Endothelial cell of hepatic sinusoid (primary cell): ENCODE results near the gene KCNAB2.

Source experiments
- in situ Hi-C: cut with HindIII; loops from 2 replicates; pipeline ENCODE4 v1.10.0; 2017; ENCODE audit warnings: low sequenced_read_pairs

The KCNAB2 gene

DNA sequence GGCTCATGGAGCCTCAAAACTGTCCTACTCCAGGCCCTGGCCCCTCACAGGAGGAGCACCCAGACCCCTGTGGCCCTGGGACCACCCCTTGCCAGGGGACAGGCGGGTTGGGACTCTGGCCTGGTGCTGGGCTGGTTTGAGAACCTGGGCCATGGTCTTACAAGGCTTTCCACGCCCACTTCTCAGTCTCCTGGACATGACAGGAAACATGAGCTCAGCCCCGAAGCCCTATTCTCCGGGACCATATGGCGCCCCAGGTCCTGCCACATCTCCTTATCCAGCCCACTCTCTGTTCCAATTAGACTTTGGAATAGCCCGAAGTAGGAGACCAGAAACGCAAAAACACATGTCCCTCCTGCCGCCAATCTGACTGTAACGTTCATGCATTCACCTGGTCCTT, 47.9 kb downstream of the KCNAB2 start:
- in situ Hi-C loops, result no loop called here

DNA sequence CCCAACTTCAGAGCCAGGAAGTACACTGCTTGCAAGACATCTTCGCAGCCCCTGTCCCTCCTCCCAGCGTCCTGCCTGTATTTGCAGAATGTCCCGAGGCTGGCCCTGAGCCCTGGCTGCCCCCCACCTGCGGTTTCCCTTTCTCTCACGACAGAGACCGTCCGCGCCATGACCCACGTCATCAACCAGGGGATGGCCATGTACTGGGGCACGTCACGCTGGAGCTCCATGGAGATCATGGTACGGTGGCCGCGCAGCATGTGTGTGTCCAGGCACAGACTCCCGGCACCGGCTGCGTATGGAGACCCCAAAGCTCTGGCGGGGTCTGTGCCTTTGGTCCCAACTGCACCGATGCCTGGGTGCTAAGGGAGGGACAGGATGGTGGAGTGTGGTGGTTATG, 48.6 kb downstream of the KCNAB2 start:
- in situ Hi-C loops, result no loop called here

DNA sequence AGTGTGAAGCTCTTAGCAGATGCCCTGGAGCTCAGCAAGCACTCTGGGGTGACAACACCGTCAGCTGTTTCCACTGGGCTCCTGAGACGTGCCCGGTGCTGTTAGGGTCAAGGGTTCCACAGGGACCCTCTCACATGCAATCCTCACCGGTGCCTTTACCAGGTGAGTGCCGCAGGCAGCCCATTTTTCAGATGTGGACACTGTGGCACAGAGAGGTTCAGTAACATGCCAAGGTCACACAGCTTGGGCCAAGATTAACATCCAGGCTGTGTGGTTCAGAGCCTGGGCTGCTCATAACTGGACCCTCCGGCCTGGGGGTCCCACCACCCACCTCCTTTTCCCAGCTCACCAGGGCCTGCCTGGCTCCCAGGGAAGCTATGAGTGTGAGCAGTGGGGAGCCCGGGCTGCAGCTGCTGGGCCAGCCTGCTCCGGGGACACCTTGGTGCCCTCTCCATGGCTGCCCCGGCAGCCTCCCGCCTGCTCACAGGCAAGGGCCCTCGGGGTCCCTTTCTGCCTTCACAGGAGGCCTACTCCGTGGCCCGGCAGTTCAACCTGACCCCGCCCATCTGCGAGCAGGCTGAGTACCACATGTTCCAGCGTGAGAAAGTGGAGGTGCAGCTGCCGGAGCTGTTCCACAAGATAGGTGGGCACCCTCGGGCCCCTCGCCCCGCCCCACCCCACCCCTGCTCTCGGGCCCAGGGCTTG, 49.3 kb downstream of the KCNAB2 start:
- in situ Hi-C loops, result no loop called here

DNA sequence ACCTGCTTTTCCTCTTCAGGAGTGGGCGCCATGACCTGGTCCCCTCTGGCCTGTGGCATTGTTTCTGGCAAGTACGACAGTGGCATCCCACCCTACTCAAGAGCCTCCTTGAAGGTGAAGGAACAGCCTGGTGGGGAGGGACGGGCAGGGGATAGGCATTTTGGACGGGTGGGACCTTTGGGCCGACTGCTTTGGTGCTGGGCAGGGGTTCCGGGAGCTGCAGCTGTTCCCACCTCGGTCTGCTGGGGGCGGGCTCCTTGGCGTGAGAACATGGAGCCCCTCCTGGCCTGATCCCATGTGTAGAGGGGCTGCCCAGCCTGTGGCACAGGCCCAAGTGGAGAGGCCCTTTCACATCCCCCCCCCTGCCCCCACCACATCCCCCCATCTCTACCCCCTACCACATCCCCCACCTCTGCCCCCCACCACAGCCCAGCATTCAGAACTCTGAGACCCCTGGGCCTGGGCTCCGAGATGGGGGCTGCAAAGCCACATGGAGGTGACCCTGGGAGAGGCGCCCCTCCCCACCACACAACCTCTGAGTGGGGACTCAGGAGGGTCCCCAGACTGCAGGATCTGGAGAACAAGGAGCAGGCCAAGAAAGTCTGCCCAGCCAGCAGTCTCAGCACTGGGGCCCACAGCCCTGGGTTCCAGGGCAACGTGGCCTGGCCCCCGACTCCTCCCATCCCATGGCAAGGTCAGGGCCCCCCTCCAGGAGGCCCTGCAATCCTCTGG, 50.0 kb downstream of the KCNAB2 start:
- in situ Hi-C loops, result no loop called here

DNA sequence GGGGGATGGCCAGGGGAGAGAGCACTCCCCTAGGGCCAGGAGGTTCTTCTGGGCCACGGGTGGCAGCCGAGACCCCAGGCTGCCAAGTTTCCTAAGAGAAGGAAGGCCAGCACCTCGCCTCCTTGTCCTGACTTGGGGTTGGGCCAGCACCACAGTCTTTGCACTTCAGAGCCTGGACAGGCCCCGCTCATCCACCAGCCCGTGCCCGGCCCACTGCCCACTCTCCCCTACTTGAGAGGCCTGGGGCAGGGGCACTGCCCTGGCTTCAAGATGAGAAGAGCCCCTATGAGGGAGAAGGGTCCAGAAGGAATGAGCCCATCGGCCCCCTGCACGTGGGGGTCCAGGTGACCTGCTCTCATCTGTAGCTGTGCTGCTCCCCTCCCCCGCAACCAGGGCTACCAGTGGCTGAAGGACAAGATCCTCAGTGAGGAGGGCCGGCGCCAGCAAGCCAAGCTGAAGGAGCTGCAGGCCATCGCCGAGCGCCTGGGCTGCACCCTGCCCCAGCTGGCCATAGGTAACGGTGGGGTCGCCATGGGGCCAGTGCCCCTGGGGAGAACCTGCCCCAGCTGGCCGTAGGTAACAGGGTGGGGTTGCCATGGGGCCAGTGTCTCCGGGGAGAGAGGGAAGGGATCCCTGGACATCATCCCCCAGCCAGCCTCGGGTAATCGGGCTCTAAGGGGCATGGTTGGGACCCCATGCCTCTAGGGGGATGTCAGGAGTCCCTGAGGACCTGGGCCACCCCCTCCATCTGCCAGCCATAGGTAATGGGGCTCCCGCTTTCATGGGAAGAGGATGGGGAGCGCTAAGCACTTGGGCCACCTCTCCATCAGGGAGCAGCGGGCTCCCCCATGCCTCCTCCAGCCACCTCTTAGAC, 50.8 kb downstream of the KCNAB2 start:
- in situ Hi-C loops, result no loop called here

DNA sequence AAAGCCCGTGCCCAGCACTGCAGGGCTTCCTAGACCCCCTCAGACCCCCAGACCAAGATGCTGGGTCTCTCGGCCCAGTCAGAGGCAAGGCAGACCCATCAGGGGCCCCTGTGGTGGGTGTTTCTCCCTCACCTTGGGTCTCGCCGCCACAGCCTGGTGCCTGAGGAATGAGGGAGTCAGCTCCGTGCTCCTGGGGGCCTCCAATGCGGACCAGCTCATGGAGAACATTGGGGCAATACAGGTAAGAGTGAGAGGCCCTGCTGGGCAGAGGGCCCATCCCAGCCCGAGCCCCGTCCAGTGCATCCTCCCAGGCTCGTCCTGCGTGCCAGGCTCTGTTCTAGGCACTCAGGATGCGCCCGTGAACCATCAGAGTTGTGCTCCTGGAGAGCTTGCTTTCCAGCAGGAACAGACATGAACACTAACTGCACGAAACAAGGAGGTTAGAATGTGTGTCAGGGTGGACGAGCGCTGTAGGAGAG, 51.5 kb downstream of the KCNAB2 start:
- in situ Hi-C loops, result no loop called here

DNA sequence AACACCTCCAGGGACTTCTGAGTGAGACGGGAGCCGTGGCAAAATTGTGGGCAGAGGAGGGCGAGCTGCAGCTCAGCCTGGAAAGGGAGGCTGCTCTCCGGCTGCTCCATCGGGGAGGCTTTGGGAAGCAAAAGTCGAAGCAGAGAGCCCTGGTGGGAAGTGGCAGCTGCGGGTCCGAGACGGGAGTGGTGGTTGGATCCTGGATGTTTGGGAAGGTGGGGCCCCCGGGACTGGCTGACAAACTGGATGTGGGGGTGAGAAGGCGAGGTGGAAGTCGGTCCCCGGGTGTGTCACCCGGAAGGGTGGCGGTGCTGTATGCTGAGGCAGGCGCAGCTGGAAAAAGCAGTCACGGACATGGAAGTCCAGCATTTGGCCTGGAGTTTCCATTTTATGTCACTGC, 52.1 kb downstream of the KCNAB2 start:
- in situ Hi-C loops, result no loop called here

DNA sequence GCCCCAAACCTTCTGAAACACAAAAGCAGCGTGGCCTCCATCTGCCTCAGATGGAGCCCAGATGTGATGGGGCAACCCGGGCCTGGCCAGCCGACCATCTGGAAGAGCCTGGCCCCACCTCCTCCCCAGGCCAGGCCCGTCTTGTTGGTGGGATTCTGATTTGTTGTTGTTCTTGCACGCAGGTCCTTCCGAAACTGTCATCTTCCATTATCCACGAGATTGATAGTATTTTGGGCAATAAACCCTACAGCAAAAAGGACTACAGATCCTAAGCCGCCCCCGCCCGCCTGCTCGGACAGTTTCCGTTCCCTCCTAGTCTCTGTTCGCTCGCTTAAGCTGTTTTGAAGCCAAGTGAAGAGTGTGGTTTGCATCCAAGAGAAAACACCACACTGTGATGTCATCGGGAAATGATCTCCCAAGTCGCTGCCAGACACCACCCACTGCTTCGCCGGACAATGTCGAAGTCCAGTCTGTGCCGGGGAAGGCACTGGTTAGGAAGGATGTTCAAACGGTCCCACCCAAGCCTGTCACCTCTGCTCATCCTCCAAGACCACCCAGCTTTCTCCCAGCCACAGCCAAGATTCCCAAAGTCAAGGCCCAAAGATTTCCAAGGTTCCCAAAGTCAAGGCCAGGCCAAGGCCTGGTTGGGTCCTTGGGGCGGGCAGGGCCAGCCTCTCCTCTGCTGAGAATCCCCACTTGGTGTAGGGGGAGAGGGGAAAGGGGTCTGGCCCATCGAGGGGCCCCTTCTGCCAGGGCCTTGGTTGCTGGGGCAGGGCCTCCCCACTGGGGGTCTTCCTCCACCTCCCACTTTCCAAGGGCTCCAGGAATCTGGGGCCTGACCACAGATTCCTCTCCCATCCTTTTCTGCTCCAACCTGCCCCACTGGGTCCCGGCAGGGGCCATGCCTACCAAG, 52.9 kb downstream of the KCNAB2 start:
- in situ Hi-C loops, result no loop called here

DNA sequence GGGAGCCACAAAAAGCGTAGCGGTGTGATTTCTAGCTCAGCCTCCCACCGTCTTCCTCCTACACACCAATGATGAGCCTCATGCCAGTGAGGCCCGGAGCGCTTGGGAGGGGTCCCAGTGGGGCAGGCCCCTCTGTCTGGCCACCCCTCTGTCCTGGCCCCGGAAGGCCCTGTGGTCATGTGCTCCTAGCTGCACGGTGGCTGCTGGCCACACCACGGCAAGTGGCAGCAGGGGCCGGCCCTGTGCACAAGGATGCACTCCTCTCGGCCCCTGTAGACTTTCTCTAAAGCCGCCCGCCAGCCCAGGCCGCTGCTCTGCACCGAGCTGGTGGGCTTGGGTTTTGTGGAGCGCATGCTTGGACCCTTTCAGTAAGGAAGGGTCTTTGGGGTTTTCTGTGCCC, 53.6 kb downstream of the KCNAB2 start:
- in situ Hi-C loops, result no loop called here

DNA sequence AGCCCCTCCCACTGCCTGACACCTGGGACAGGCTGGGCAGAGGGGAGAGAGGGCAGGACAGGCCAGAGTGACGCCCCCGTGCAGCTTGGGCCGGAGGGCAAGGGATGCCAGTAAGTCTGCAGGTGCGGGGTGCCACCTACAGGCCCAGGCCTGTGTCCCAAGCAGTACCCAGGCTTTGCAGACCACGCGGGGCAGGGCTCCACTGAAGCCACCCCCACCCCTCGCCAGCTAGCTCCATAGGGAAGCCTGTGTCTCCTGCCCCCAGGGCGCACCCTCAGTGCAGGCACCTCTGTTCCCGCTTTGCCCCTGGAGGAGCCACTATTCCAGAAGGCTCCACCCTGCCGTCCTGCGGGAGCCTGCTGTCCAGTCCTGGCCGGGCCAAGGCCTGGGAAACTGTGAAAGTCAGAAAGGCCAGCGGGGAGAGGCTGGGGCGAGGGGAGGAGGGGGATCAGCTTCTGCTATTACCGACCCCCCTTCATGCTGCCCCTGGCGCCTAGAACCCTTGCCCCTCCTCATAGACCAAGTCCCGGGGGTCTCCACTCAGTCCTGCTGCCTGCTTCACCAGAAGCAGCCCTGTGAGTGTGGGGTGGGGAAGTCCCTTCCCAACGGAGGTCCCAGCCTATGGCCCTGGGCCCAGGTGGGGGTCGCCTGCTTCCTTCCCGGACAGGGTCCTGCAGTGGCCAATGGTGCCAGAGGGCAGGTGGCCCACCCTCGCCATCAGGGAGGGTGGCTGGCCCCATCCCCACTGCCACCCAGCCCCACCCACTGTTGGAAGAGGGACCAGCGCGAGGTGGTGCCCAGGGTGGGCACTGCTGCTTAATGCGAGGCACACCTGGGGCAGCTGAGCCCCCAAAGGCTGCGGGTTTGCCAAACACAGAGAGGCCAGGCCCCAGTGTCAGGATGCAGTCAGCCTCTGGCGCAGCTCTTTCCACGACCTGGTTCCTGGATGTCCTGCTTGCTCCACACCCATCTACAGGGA, 54.4 kb downstream of the KCNAB2 start:
- in situ Hi-C loops, result no loop called here

DNA sequence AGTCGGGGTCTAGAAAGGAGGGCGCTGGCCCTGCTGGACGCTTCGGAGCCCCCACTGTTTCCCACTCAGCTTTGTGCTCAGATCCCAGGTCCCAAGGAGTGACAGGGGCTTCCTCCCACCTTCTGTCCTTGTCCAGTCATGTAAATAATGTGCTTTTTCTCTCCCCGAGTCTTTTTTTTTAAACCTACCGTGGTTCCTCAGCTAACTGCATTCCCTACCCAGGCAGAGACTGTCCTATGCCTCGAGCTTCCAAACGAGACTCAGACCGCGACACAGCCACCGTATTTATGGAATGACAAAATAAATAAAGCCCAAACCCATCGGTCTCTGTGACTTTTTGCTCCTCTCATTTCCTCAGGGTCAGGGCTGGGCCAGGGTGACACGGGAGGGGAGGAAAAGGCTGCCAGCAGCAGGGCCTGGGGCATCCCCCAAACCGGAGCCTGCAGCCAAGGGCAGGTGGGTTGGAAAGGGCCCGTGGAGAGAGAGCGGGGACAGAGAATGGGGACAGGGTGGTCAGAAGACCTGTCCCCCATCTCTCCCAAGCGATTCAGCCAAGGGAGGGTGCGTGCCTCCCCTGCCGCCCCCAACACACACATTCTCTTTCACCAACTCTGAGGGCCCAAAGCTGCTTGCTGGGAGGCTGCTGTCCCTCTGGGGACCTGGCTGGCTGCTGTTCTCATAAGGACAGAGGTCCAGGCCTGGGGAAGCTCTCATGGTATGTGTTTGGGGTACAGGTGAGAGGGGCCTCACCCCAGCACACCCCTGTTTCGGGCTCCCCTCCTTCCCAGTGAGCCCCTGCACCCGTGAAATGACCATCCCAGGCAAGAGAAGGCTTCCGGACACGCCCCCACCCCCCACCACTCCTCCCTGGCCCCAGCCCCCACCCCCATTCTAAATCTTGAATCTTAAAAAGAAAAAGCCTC, 55.4 kb downstream of the KCNAB2 start:
- in situ Hi-C loops, result no loop called here

DNA sequence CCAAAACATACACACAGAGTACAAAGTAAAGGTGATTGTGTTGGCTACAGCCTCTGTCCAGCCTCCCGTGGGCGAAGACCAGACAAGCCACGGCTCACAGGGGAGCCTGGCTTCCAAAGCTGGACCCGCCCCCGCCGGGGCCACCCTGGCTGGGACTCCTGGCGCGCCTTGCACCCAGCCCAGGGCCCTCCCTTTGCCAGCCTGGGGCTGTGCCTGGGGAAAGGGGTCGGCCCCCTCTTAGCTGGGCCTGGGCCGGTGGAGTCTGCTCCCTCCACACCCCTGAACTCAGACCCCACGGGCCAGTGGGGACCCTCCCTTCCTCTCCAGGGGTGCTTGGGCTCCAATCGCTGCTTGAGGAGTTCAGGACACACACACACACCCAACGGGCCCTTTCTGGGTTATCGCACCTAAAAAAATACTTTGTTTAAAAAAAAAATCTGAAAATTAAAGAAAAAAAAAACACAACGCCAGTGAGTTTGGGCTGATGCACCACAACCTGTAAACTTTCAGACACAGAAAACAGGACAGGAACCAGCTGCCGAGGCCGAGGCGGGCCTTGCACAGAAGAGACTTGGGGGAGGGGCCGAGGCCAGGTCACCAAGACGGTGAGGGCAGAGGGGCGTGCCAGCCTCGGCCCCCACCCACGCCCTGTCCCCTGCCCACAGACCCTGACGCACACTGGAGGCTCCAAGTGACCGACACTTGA, 56.3 kb downstream of the KCNAB2 start:
- in situ Hi-C loops, result no loop called here

DNA sequence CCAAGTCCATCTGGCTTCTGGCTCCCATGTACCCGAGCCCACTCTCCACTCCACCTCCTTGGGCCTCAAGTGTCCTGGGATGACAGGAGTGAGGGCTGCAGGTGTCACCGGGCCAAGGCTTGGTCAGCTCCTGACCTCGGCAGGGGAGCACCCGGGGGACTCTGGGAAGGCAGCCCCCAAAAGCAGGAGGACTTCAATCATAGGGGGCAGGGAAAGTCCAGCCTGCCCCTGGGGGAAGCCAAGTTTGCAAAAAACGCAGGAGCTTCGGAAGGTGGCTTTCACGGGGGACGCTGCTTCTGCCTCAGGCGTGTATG, 56.8 kb downstream of the KCNAB2 start:
- in situ Hi-C loops, result no loop called here

DNA sequence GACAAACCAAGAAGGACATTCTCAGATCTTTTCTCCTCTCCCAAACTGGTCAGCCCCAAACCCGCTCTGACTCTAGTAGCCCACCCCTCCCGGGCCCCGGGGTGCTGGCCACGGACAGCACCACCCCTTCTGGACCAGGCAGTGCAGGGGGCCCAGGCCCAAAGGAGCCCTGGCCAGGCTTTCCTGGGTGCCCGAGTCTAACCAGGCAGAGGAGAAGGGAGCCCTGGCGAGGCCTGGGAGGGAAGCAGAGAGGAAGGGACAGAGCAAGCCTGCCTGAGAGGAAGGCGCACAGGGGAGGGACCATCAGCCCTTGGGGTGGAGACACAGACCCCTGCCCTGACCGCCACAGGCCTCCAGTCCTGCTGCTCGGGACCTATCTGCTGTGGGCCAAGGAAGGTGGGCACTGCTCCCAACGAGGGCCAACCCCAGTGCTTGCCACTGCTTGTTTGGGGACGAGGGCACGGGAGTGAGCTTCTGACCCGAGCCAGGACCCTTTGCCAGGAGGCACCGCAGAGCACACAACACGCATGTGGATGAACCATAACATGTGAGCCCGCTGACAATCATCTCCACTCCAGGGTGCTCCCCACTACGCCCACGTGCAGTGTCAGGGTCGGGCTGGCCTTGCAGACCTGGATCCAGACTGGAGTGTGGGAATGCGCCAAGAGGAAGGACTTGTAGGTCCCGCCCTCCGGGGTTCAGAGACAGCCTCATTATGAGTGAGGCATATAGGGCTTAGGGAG, 57.6 kb downstream of the KCNAB2 start:
- in situ Hi-C loops, result no loop called here

DNA sequence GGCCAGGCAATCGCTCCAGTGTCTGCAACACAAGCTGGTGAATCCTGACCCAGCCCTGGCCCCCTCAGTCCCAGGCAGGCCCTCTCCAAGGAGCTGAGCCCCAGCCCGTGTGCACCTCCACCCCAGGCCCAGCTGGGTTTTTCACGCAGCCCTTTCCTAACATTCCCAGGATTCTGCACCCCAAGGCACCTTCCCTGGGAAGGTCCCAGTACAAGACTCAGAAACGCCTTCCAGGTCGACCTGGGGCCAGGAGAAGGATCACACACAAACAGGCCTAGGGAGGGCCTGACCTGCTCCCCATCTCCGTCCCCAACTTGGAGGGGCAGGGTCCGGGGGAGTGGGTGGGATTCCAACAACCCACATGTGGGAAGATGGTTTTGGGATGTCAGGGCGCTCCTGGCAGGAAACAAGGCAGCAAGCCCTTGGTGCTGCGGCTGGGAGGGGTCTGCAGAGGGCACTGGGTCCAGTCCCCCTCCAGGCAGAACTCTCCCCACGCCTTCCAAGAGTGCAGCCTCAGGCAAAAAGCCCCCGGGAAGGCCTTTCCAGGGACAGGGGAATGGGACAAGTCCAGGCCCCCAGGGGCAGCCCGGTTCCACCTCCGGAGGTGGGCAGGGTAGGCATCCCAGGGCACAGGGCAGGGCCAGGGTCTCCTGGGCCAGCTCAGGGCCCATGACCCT, 58.3 kb downstream of the KCNAB2 start:
- in situ Hi-C loops, result no loop called here

DNA sequence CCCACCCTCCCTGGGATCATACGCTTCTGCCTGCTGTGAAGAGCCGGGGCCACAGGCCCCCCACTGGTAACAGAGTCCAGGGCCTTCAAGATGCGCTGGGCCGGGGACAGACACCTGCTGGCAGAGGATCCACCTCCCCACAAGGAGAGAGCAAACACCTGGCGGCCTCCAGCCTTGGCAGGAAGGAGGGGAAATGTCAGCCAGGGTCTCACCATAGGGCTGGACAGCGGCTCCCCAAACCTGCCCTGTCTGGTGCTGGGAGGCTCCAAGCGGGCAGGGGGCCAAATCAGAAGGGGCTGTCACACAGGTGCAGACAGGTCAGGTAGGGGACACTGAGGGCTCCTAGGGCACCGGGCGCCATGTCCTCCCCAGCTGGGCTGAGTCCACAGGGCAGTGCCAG, 58.9 kb downstream of the KCNAB2 start:
- in situ Hi-C loops, result no loop called here
